K562 (cell line): ENCODE data around the gene SHISA5.

Experiments used
- ATF3 ChIP-seq, 2 experiments: fragments of 450-650 bp in 1 of 2; sonication (generic) in 1 of 2; formaldehyde crosslinking in 1 of 2; IDR thresholded peaks in 1 of 2; conservative IDR thresholded peaks in 1 of 2; 2 replicates each; pipeline versions ENCODE4 v1.6.1 to v1.8.1; 2016 to 2023; ENCODE audit warnings: mild to moderate bottlenecking in 2 of 2, moderate library complexity in 2 of 2, inconsistent platforms in 1 of 2, missing genetic modification reagents in 1 of 2
- BMI1 ChIP-seq: fragments of 150-350 bp; IDR thresholded peaks from 2 replicates; pipeline ENCODE4 v1.6.1; 2014; ENCODE audit warnings: low read length
- MAX ChIP-seq: sonication (generic); formaldehyde crosslinking; IDR thresholded peaks from 2 replicates; pipeline ENCODE4 v1.9.0; 2022; ENCODE audit warnings: mild to moderate bottlenecking, missing genetic modification reagents
- NRF1 ChIP-seq, 2 experiments: fragments of 450-650 bp; IDR thresholded peaks in 1 of 2; conservative IDR thresholded peaks in 1 of 2; 2 replicates each; pipeline ENCODE4 v1.6.1; 2014; ENCODE audit warnings: mild to moderate bottlenecking in 2 of 2
- PURB ChIP-seq: sonication (generic); formaldehyde crosslinking; IDR thresholded peaks from 2 replicates; pipeline ENCODE4 v1.9.0; 2021; ENCODE audit warnings: low read depth, mild to moderate bottlenecking, missing genetic modification reagents
- RFX1 ChIP-seq: fragments of 450-650 bp; IDR thresholded peaks from 2 replicates; pipeline ENCODE4 v1.6.1; 2016; ENCODE audit warnings: mild to moderate bottlenecking, moderate library complexity
- RFX5 ChIP-seq: IDR thresholded peaks from 2 replicates; pipeline ENCODE4 v1.6.1; 2011; ENCODE audit warnings: low read depth, mild to moderate bottlenecking, improper control_type of control experiment, low read length
- SNAPC5 ChIP-seq: fragments of 250-450 bp; sonication (Bioruptor Pico); IDR thresholded peaks from 2 replicates; pipeline ENCODE4 v1.8.0; 2021; ENCODE audit warnings: moderate library complexity, mild to moderate bottlenecking, inconsistent platforms
- TBL1XR1 ChIP-seq, 2 experiments: IDR thresholded peaks; 2 replicates each; pipeline ENCODE4 v1.6.1; 2012; ENCODE audit warnings: improper control_type of control experiment in 2 of 2, low read length in 2 of 2, mild to moderate bottlenecking in 1 of 2
- YY1 ChIP-seq, 3 experiments: IDR thresholded peaks; 2 replicates each; pipeline ENCODE4 v1.6.1; 2011; ENCODE audit warnings: low read length in 2 of 3, mild to moderate bottlenecking in 2 of 3, moderate library complexity in 2 of 3, borderline replicate concordance in 1 of 3, control low read depth in 1 of 3, low read depth in 1 of 3; ENCODE audit not compliant: insufficient read depth in 3 of 3, insufficient replicate concordance in 2 of 3, control insufficient read depth in 1 of 3, insufficient read length in 1 of 3; ENCODE audit errors: extremely low read depth in 1 of 3
- ZBTB33 ChIP-seq: sonication (generic); formaldehyde crosslinking; IDR thresholded peaks from 2 replicates; pipeline ENCODE4 v1.8.1; 2023; ENCODE audit warnings: mild to moderate bottlenecking, missing genetic modification reagents

GRCh38 chr3:48418651-48419050, 85.3 kb downstream of the SHISA5 start:
- TF ChIP-seq ATF3 (IDR thresholded peaks at IDR 0.05): no peak
- TF ChIP-seq ATF3 (CRISPR knock-in tag; conservative IDR thresholded peaks at IDR 0.05): no peak
- TF ChIP-seq NRF1 (conservative IDR thresholded peaks at IDR 0.05 in 1 of 2, IDR thresholded peaks at IDR 0.05 in 1 of 2): no peak
- TF ChIP-seq PURB: no peak
- no peak for TF ChIP-seq YY1 (IDR thresholded peaks at IDR 0.05; ENCODE audit: borderline replicate concordance in 1 of 3, control insufficient read depth in 1 of 3, extremely low read depth in 1 of 3, insufficient read depth in 3 of 3, insufficient read length in 1 of 3, insufficient replicate concordance in 2 of 3, low read depth in 1 of 3, low read length in 2 of 3)
- no peak for TF ChIP-seq RFX5
- no peak for TF ChIP-seq RFX1
- TF ChIP-seq BMI1: no peak
- TF ChIP-seq TBL1XR1 (IDR thresholded peaks at IDR 0.05; ENCODE audit: low read length in 2 of 2): no peak
- no peak for TF ChIP-seq ZBTB33 (CRISPR knock-in tag)
- no peak for TF ChIP-seq SNAPC5 (CRISPR knock-in tag)
- TF ChIP-seq MAX: no peak
